Measurements from ENCODE around the gene TTC34.

The TTC34 gene

GRCh38 chr1:2819831-2820730 lies 18.6 kb upstream of the TTC34 start:
- no peak for DNase-seq (ENCODE audit: low read depth, low spot score)
- in situ Hi-C loops (cut with HindIII; ENCODE audit: low sequenced_read_pairs): no loop called here
- TF ChIP-seq, protein P1, sequence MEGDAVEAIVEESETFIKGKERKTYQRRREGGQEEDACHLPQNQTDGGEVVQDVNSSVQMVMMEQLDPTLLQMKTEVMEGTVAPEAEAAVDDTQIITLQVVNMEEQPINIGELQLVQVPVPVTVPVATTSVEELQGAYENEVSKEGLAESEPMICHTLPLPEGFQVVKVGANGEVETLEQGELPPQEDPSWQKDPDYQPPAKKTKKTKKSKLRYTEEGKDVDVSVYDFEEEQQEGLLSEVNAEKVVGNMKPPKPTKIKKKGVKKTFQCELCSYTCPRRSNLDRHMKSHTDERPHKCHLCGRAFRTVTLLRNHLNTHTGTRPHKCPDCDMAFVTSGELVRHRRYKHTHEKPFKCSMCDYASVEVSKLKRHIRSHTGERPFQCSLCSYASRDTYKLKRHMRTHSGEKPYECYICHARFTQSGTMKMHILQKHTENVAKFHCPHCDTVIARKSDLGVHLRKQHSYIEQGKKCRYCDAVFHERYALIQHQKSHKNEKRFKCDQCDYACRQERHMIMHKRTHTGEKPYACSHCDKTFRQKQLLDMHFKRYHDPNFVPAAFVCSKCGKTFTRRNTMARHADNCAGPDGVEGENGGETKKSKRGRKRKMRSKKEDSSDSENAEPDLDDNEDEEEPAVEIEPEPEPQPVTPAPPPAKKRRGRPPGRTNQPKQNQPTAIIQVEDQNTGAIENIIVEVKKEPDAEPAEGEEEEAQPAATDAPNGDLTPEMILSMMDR (IDR thresholded peaks at IDR 0.05; ENCODE audit: low read depth, low read length): no peak
- H3K4me3 ChIP-seq (ENCODE audit: low read depth, low read length): no peak overlapping the region

DNA sequence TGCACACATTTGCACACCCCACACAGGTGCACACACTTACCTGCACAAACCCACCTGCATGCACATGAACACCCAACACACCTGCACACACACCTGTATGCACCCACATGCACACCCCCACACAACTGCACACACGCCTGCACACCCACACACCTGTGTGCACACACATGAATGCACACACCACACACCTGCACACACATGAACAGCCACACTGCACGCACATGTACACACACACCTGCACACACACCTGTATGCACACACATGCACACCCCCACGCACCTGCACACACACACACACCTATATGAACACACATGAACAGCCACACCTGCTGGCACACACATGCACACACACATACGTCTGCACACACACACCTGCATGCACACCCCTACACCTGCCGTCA lies 17.9 kb upstream of the TTC34 start:
- TF ChIP-seq, protein P1 (IDR thresholded peaks at IDR 0.05; ENCODE audit: low read depth, low read length): no peak
- H3K4me3 ChIP-seq (ENCODE audit: low read depth, low read length): no peak overlapping the region
- in situ Hi-C loops (cut with HindIII; ENCODE audit: low sequenced_read_pairs): no loop called here
- DNase-seq (ENCODE audit: low read depth, low spot score): no peak

DNA sequence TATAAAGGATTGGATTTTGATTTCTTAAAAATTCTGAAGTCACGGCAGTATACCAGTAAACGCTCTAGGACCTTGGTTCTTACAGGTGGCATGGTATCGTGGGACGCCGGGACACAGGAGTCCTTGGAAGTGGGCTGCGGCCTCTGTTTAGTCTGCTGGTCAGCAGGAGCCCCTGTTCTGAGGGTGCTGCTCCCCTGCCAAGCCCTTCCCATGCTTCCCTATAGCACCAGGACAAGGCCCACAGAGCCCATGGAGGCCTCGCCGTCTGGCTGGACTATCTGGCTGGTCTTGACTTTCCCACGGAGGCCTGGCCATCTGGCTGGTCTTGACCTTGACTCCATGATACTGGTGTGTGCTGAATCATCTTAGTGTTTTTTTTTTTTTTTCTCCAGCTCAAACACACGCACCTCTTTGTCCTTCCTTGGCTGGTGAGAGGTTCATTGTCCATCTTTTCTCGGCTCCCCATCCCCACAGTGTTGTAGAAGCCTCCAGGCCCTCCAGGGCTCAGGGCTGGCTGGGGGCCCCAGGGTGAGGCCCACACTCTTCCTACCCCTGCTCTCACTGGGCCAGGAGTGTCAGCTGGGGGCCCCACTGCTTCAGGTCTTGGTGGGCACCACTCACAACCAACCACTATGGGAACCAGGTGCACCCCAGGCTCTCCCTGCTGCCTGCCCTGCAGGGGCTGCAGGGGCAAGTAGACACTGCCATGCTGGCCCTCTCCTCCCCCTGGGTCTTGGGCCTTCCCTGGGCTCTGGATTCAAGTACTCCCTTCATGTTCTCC lies 16.5 kb upstream of the TTC34 start:
- TF ChIP-seq, protein P1 (IDR thresholded peaks at IDR 0.05; ENCODE audit: low read depth, low read length): no peak
- no peak for DNase-seq (ENCODE audit: low read depth, low spot score)
- in situ Hi-C loops (cut with HindIII; ENCODE audit: low sequenced_read_pairs): no loop called here
- H3K4me3 ChIP-seq (ENCODE audit: low read depth, low read length): no peak overlapping the region

GRCh38 chr1:2816786-2817185 lies 15.3 kb upstream of the TTC34 start:
- H3K4me3 ChIP-seq (ENCODE audit: low read depth, low read length): no peak overlapping the region
- no peak for DNase-seq (ENCODE audit: low read depth, low spot score)
- in situ Hi-C loops (cut with HindIII; ENCODE audit: low sequenced_read_pairs): no loop called here
- TF ChIP-seq, protein P1 (IDR thresholded peaks at IDR 0.05; ENCODE audit: low read depth, low read length): no peak

GRCh38 chr1:2815551-2815950 lies 14.1 kb upstream of the TTC34 start:
- TF ChIP-seq, protein P1 (IDR thresholded peaks at IDR 0.05; ENCODE audit: low read depth, low read length): no peak
- in situ Hi-C loops (cut with HindIII; ENCODE audit: low sequenced_read_pairs): no loop called here
- no peak overlapping the region for H3K4me3 ChIP-seq (ENCODE audit: low read depth, low read length)
- DNase-seq (ENCODE audit: low read depth, low spot score): no peak

GRCh38 chr1:2814511-2815075 lies 13.1 kb upstream of the TTC34 start:
- in situ Hi-C loops (cut with HindIII; ENCODE audit: low sequenced_read_pairs): no loop called here
- no peak overlapping the region for H3K4me3 ChIP-seq (ENCODE audit: low read depth, low read length)

More at GRCh38 chr1:2814511-2815075, 13.1 kb upstream of the TTC34 start:
- DNase-seq (ENCODE audit: low read depth, low spot score): no peak
- TF ChIP-seq, protein P1 (IDR thresholded peaks at IDR 0.05; ENCODE audit: low read depth, low read length): no peak
